Immature natural killer cell (primary cell): ENCODE measurements around the gene STAM. TPM values are rescaled to one million over a fixed set of nuclear protein-coding genes. Genes with fewer than 3 reads are reported as not detected.

Experiments
- DNase-seq, 3 donors: peaks; one replicate each; pipeline ENCODE4 v3.0.0; 2022; ENCODE audit warnings: mixed read lengths in 1 of 3
- H3K27ac Mint-ChIP-seq, 6 donors: one replicate each; pipeline ENCODE4 v1.8.0; 2020; ENCODE audit warnings: mixed read lengths in 6 of 6, mild to moderate bottlenecking in 5 of 6, inconsistent platforms in 4 of 6, moderate library complexity in 3 of 6
- H3K27me3 Mint-ChIP-seq, 3 donors: one replicate each; pipeline ENCODE4 v1.8.0; 2020 to 2021; ENCODE audit warnings: low read depth in 3 of 3, mild to moderate bottlenecking in 3 of 3, mixed read lengths in 3 of 3, moderate library complexity in 3 of 3, inconsistent platforms in 1 of 3
- H3K36me3 Mint-ChIP-seq, 3 donors: one replicate each; pipeline ENCODE4 v1.8.0; 2020; ENCODE audit warnings: mixed read lengths in 3 of 3, inconsistent platforms in 2 of 3, mild to moderate bottlenecking in 2 of 3
- H3K4me1 Mint-ChIP-seq, 2 donors: one replicate each; pipeline ENCODE4 v1.8.0; 2020; ENCODE audit warnings: inconsistent platforms in 2 of 2, mild to moderate bottlenecking in 2 of 2, mixed read lengths in 2 of 2, moderate library complexity in 1 of 2
- H3K4me3 Mint-ChIP-seq, 5 donors: one replicate each; pipeline ENCODE4 v1.8.0; 2020; ENCODE audit warnings: mild to moderate bottlenecking in 5 of 5, mixed read lengths in 5 of 5, inconsistent platforms in 3 of 5, moderate library complexity in 3 of 5
- H3K9me3 Mint-ChIP-seq, 6 donors: one replicate each; pipeline ENCODE4 v1.8.0; 2020; ENCODE audit warnings: mild to moderate bottlenecking in 6 of 6, mixed read lengths in 6 of 6, inconsistent platforms in 4 of 6, moderate library complexity in 3 of 6
- polyA plus RNA-seq, 3 donors: library from polyadenylated mRNA; unstranded; fragments of 300-500 nt; fragmentation: Illumina TruSeq; gene quantifications; one replicate each; pipeline ENCODE4 v1.2.3, GENCODE V29; 2021

Gene STAM
- polyA plus RNA-seq, 3 donors from 2014 or later: 7.3 to 10.0 (median 7.9) TPM

DNA sequence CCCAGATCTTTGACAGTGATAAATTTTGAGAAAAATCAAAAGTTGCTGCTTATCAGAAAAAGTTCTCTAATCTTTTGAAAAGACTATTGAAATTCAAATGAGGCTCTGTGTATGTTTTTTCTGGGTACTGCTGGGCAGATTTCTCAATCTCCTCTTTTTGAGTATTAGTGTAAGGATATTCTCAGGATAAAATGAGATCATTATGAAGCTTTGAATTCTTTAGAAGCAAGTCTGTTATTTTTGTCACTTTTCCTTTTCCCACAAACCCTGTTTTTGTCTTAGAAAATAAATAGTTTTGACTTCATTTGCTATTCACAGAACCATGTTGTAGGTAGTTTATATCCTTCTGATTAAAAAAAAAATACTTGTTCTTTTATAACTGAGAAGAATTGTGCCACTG, 7.9 kb downstream of the STAM start:
- peak overlapping the region in 1 of 5 donors; percentile 42 for H3K4me3 Mint-ChIP-seq
- peak overlapping the region in 5 of 6 donors; percentile 7 to 57 (median 25) for H3K27ac Mint-ChIP-seq
- peaks cover 0 to 4% (median under 1%) of the 10 kb centered on the region in 6 donors for H3K9me3 Mint-ChIP-seq
- H3K36me3 Mint-ChIP-seq: peaks cover 4 to 8% (median 7%) of the 10 kb centered on the region in 3 donors
- peaks cover 71 to 97% of the 10 kb centered on the region in 2 donors for H3K4me1 Mint-ChIP-seq
- peaks cover 4 to 7% (median 6%) of the 10 kb centered on the region in 3 donors for H3K27me3 Mint-ChIP-seq
- no peak for DNase-seq

DNA sequence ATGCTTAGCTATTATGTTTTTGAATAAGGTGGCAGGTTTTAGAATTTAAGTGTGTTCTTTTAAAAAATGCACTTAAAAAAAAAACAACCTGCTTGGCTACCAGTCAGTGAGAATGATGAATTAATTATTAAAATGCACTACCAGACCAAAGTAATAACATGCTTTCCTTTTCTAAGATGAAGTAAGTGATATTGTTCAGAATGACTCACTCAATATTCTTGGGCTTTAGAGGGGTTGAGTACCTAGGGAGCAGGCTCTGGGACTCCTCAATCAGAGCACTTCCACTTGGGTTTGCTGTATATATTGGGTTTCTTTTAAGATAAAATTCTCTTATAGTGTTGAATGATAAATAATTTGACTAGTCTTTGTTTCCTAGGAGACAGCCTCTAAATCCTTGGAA, 8.6 kb downstream of the STAM start:
- peak overlapping the region in 1 of 6 donors; percentile 12 for H3K27ac Mint-ChIP-seq
- peaks cover 4 to 8% (median 7%) of the 10 kb centered on the region in 3 donors for H3K36me3 Mint-ChIP-seq
- DNase-seq: no peak
- H3K9me3 Mint-ChIP-seq: peaks cover 0 to 4% (median under 1%) of the 10 kb centered on the region in 6 donors
- H3K4me3 Mint-ChIP-seq: no peak overlapping the region
- peaks cover 73 to 97% of the 10 kb centered on the region in 2 donors for H3K4me1 Mint-ChIP-seq
- H3K27me3 Mint-ChIP-seq: peaks cover 4 to 7% (median 5%) of the 10 kb centered on the region in 3 donors

GRCh38 chr10:17655009-17655408, 11.1 kb downstream of the STAM start:
- H3K27ac Mint-ChIP-seq: peak overlapping the region in 4 of 6 donors; percentile 16 to 68 (median 18)
- peaks cover 64 to 95% of the 10 kb centered on the region in 2 donors for H3K4me1 Mint-ChIP-seq
- no peak for DNase-seq
- peaks cover 0 to 4% (median under 1%) of the 10 kb centered on the region in 6 donors for H3K9me3 Mint-ChIP-seq
- H3K4me3 Mint-ChIP-seq: no peak overlapping the region
- peaks cover 4 to 8% (median 7%) of the 10 kb centered on the region in 3 donors for H3K36me3 Mint-ChIP-seq
- H3K27me3 Mint-ChIP-seq: peaks cover 0 to 2% (median 0%) of the 10 kb centered on the region in 3 donors

GRCh38 chr10:17655567-17656146, 11.7 kb downstream of the STAM start:
- H3K27me3 Mint-ChIP-seq: peaks cover 0 to 2% (median 0%) of the 10 kb centered on the region in 3 donors
- peaks cover 58 to 90% of the 10 kb centered on the region in 2 donors for H3K4me1 Mint-ChIP-seq
- no peak for DNase-seq
- peak overlapping the region in 2 of 6 donors; percentile 18 to 31 for H3K27ac Mint-ChIP-seq
- H3K4me3 Mint-ChIP-seq: no peak overlapping the region
- H3K9me3 Mint-ChIP-seq: peaks cover 0 to 4% (median under 1%) of the 10 kb centered on the region in 6 donors
- peaks cover 4 to 8% (median 7%) of the 10 kb centered on the region in 3 donors for H3K36me3 Mint-ChIP-seq

DNA sequence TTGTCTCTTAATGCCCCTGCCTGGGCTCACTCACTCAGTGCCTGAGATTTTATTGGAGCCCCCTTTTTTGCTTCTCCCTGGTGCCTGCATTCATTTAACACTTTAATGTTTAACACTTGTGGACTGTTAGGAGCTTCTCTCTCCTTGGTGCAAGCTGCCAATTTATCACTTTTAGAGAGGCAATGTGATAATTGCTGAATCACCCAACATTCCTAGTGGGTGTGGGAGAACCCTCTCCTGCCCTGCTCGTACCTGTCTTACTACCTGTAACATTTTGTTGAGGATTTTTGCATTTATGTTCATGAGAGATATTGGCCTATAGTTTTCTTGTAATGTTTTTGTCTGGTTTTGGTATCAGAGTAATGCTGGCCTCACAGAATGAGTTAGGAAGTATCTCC, 13.2 kb downstream of the STAM start:
- Mint-ChIP-seq H3K36me3 (peaks cover 6 to 14% (median 11%) of the 10 kb centered on the region in 3 donors), H3K4me3 (peak overlapping the region in 2 of 5 donors; percentile 9 to 36)

DNA sequence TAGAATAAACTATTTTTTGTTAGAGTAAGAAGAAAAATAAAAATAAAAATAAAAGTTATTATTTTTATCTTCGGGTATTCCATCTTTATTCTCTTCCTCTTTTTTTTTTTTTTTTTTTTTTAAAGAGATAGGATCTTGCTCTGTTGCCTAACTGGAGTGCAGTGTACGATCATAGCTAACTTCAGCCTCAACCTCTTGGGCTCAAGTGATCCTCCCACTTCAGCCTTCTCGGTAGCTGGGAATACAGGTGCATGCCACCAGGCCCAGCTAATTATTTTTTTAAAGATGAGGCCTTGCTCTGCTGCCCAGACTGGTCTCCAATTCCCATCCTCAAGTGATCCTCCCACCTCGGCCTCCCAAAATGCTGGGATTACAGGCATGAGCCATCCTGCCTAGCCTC, 15.4 kb downstream of the STAM start:
- H3K27ac Mint-ChIP-seq: no peak overlapping the region
- H3K27me3 Mint-ChIP-seq: no peaks in the 10 kb centered on the region
- H3K4me1 Mint-ChIP-seq: peaks cover 49 to 75% of the 10 kb centered on the region in 2 donors
- H3K9me3 Mint-ChIP-seq: no peaks in the 10 kb centered on the region
- H3K36me3 Mint-ChIP-seq: peaks cover 7 to 12% (median 11%) of the 10 kb centered on the region in 3 donors
- no peak overlapping the region for H3K4me3 Mint-ChIP-seq
- DNase-seq: no peak

More for the DNA sequence above, 13.2 kb downstream of the STAM start:
- peak overlapping the region in 2 of 6 donors; percentile 27 to 65 for H3K27ac Mint-ChIP-seq
- peaks cover 0 to 2% (median 0%) of the 10 kb centered on the region in 3 donors for H3K27me3 Mint-ChIP-seq
- peaks cover 47 to 76% of the 10 kb centered on the region in 2 donors for H3K4me1 Mint-ChIP-seq
- DNase-seq: no peak
- H3K9me3 Mint-ChIP-seq: peaks cover 0 to 4% (median under 1%) of the 10 kb centered on the region in 6 donors

- Mint-ChIP-seq H3K27ac (no peak overlapping the region), H3K9me3 (no peaks in the 10 kb centered on the region), H3K4me3 (no peak overlapping the region), H3K4me1 (peaks cover 35 to 70% of the 10 kb centered on the region in 2 donors), H3K27me3 (no peaks in the 10 kb centered on the region), H3K36me3 (peaks cover 7 to 12% (median 11%) of the 10 kb centered on the region in 3 donors)
- no peak for DNase-seq
Observed at GRCh38 chr10:17660921-17661320, 17.0 kb downstream of the STAM start.

DNA sequence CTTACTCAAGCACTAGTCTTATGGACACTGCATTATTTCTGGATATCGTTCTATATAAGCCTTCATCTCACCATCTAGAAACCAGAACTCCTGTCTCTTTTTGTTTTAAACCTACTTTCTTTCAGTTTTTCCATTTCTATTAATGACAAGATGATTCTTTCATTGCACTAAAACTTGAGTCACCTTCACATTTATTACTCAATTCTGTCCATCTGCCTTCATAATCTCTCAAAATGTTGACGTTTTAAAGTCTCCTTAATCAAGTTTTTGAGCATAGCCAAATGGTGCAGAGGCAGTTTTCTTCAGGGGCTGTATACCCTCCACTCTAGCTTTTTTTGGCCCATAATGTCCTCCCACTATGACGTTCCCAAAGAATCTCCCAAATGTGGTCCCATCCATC, 17.6 kb downstream of the STAM start:
- peaks cover 7 to 12% (median 11%) of the 10 kb centered on the region in 3 donors for H3K36me3 Mint-ChIP-seq
- DNase-seq: no peak
- H3K4me1 Mint-ChIP-seq: peaks cover 31 to 66% of the 10 kb centered on the region in 2 donors
- no peak overlapping the region for H3K4me3 Mint-ChIP-seq
- no peaks in the 10 kb centered on the region for H3K27me3 Mint-ChIP-seq
- peak overlapping the region in 1 of 6 donors; percentile 18 for H3K27ac Mint-ChIP-seq
- no peaks in the 10 kb centered on the region for H3K9me3 Mint-ChIP-seq

- no peak for DNase-seq
- H3K36me3 Mint-ChIP-seq: peaks cover 7 to 12% (median 11%) of the 10 kb centered on the region in 3 donors
- H3K4me3 Mint-ChIP-seq: peak overlapping the region in 1 of 5 donors; percentile 3
- peak overlapping the region in 4 of 6 donors; percentile 21 to 66 (median 40) for H3K27ac Mint-ChIP-seq
- H3K9me3 Mint-ChIP-seq: no peaks in the 10 kb centered on the region
- H3K27me3 Mint-ChIP-seq: no peaks in the 10 kb centered on the region
- H3K4me1 Mint-ChIP-seq: peaks cover 22 to 60% of the 10 kb centered on the region in 2 donors
Observed at GRCh38 chr10:17662193-17663138, 18.5 kb downstream of the STAM start.

- Mint-ChIP-seq H3K9me3 (no peaks in the 10 kb centered on the region), H3K27ac (peak overlapping the region in 2 of 6 donors; percentile 6 to 35), H3K4me3 (no peak overlapping the region), H3K27me3 (no peaks in the 10 kb centered on the region), H3K4me1 (peaks cover 20 to 60% of the 10 kb centered on the region in 2 donors), H3K36me3 (peaks cover 7 to 12% (median 11%) of the 10 kb centered on the region in 3 donors)
- no peak for DNase-seq
Observed at GRCh38 chr10:17663450-17663849, 19.5 kb downstream of the STAM start.

DNA sequence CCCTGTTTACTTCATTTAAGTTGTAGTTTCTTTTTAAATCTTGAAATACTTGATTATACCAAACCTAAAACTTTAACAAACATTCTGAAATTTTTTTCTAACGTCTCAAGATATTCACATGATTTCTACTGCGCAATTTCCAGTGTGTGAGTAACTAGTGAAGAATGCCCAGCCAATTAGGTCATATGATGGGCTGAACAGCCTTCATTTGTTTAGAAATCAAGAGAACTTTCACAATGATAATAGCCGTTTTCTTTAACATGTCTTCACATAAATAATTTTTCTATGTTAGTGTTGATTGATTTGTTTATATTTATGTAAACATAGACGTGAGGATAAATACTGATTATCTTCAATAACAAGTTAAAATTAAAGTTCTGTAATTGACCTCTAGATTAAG, 21.8 kb downstream of the STAM start:
- Mint-ChIP-seq H3K36me3 (peaks cover 7 to 12% (median 11%) of the 10 kb centered on the region in 3 donors), H3K9me3 (no peaks in the 10 kb centered on the region), H3K27ac (no peak overlapping the region), H3K4me3 (no peak overlapping the region), H3K4me1 (peaks cover 32 to 67% of the 10 kb centered on the region in 2 donors), H3K27me3 (peaks cover 0 to 2% (median 0%) of the 10 kb centered on the region in 3 donors)
- no peak for DNase-seq

- Mint-ChIP-seq H3K9me3 (no peaks in the 10 kb centered on the region), H3K36me3 (no peaks in the 10 kb centered on the region), H3K4me3 (peak overlapping the region in 2 of 5 donors; percentile 48 to 55), H3K27ac (peak overlapping the region in 4 of 6 donors; percentile 9 to 72 (median 51)), H3K4me1 (peaks cover 38 to 79% of the 10 kb centered on the region in 2 donors), H3K27me3 (peaks cover 0 to 2% (median 0%) of the 10 kb centered on the region in 3 donors)
- no peak for DNase-seq
Observed at GRCh38 chr10:17668435-17669184, 24.7 kb downstream of the STAM start.
